BLaER1 treated with 17β-estradiol and CSF1 and Interleukin-3, amounts not matched to agents 10 nM and 100 nM (cell line): ENCODE measurements around the gene MAP4K4.

ENCODE experiments used
- H3K27ac ChIP-seq, 11 experiments: shearing (Covaris generic); formaldehyde crosslinking; 2 replicates each; pipeline ENCODE4 v1.8.1; 2022
- H3K27me3 ChIP-seq, 11 experiments: shearing (Covaris generic); formaldehyde crosslinking; 2 replicates each; pipeline ENCODE4 v1.8.1; 2022
- H3K36me3 ChIP-seq, 11 experiments: shearing (Covaris generic); formaldehyde crosslinking; 2 replicates each; pipeline ENCODE4 v1.8.1; 2022
- H3K4me1 ChIP-seq, 10 experiments: shearing (Covaris generic); formaldehyde crosslinking; 2 replicates each; pipeline ENCODE4 v1.8.1; 2022
- H3K4me2 ChIP-seq, 11 experiments: shearing (Covaris generic); formaldehyde crosslinking; 2 replicates each; pipeline ENCODE4 v1.8.1; 2022
- H3K4me3 ChIP-seq, 10 experiments: shearing (Covaris generic); formaldehyde crosslinking; 2 replicates each; pipeline ENCODE4 v1.8.1; 2022
- H3K9ac ChIP-seq, 11 experiments: shearing (Covaris generic); formaldehyde crosslinking; 2 replicates each; pipeline ENCODE4 v1.8.1; 2022
- H3K9me3 ChIP-seq, 11 experiments: shearing (Covaris generic); formaldehyde crosslinking; replicated peaks in 1 of 11; 2 replicates each; pipeline ENCODE4 v1.8.1; 2022
- H4K20me1 ChIP-seq, 11 experiments: shearing (Covaris generic); formaldehyde crosslinking; 2 replicates each; pipeline ENCODE4 v1.8.1; 2022
- Cebpa-rat ChIP-seq, 11 experiments: shearing (Covaris generic); IDR thresholded peaks; 2 replicates each; pipeline ENCODE4 v1.8.1; 2022

The MAP4K4 gene

DNA sequence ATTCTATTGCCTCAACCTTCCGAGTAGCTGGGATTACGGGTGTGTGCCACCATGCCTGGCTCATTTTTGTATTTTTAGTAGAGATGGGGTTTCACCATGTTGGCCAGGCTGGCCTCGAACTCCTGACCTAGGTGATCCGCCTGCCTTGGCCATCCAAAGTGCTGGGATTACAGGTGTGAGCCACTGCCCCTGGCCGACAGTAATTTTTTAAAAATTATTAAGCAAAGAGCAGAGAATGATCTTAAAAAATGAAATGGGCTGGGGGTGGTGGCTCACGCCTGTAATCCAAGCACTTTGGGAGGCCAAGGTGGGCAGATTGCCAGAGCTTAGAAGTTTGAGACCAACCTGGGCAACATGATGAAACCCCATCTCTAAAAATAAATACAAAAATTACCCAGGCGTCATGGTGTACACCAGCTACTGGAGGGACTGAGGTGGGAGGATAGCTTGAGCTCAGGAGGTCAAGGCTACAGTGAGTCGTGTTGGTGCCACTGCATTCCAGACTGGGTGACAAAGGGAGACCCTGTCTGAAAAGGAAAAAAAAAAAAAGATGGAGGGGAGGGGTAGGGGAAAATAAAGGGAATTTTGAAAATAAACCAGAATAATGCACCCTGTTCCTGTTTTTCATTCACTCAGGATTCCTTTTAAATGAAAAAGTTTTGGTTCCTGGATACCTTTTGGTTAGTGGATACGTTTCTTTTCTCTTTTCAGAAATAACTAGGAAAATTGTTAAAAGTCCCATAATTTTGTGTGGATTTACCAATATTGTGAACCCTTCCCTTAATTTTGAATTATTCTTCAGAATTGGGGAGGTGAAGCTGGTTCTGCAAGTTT, 33.9 kb downstream of the MAP4K4 start:
- TF ChIP-seq Cebpa-rat (IDR thresholded peaks at IDR 0.05) = no peak
- Histone ChIP-seq H3K4me3 (no peak overlapping the region), H3K27me3 (no peaks in the 10 kb centered on the region), H3K9me3 (no peaks in the 10 kb centered on the region), H3K36me3 (peaks cover 0 to 34% (median 12%) of the 10 kb centered on the region in 11 experiments; a peak in 12 of 22 replicates), H3K4me2 (peak overlapping the region in 6 of 11 experiments; percentile 5 to 70 (median 40); a peak in 9 of 22 replicates), H3K27ac (no peak overlapping the region), H3K9ac (no peak overlapping the region), H3K4me1 (peaks cover 60 to 100% (median 86%) of the 10 kb centered on the region in 10 experiments), H4K20me1 (peaks cover 97 to 100% (median 100%) of the 10 kb centered on the region in 11 experiments)

- Histone ChIP-seq H3K36me3 (peaks cover 0 to 28% (median 12%) of the 10 kb centered on the region in 11 experiments; a peak in 12 of 22 replicates), H3K4me1 (peaks cover 53 to 100% (median 86%) of the 10 kb centered on the region in 10 experiments), H3K27ac (no peak overlapping the region), H4K20me1 (peaks cover 93 to 100% (median 100%) of the 10 kb centered on the region in 11 experiments), H3K4me2 (peak overlapping the region in 5 of 11 experiments; percentile 15 to 70 (median 65); a peak in 6 of 22 replicates), H3K9me3 (no peaks in the 10 kb centered on the region), H3K27me3 (no peaks in the 10 kb centered on the region), H3K9ac (no peak overlapping the region), H3K4me3 (no peak overlapping the region)
- no peak for TF ChIP-seq Cebpa-rat (IDR thresholded peaks at IDR 0.05)
Observed at GRCh38 chr2:101732199-101732598, 34.7 kb downstream of the MAP4K4 start.

GRCh38 chr2:101732773-101733256, 35.3 kb downstream of the MAP4K4 start:
- no peak for TF ChIP-seq Cebpa-rat (IDR thresholded peaks at IDR 0.05)
- no peak overlapping the region for H3K9ac ChIP-seq
- H3K4me1 ChIP-seq = peaks cover 47 to 99% (median 84%) of the 10 kb centered on the region in 10 experiments
- no peak overlapping the region for H3K4me3 ChIP-seq
- H3K27me3 ChIP-seq = no peaks in the 10 kb centered on the region
- peaks cover 0 to 32% (median 13%) of the 10 kb centered on the region in 11 experiments; a peak in 12 of 22 replicates for H3K36me3 ChIP-seq
- peaks cover 88 to 100% (median 99%) of the 10 kb centered on the region in 11 experiments for H4K20me1 ChIP-seq
- H3K4me2 ChIP-seq = peak overlapping the region in 8 of 11 experiments; percentile 8 to 70 (median 26); a peak in 16 of 22 replicates
- H3K27ac ChIP-seq = 0 out of 22 replicates have a peak overlapping the region, but pooled peaks of 2 of the 11 experiments have one; percentile 7 to 14
- no peaks in the 10 kb centered on the region for H3K9me3 ChIP-seq

- Histone ChIP-seq H4K20me1 (peaks cover 82 to 100% (median 99%) of the 10 kb centered on the region in 11 experiments), H3K9me3 (no peaks in the 10 kb centered on the region; a peak in 1 of 22 replicates), H3K27ac (peak overlapping the region in 5 of 11 experiments; percentile 4 to 24 (median 22); a peak in 1 of 22 replicates), H3K9ac (no peak overlapping the region; a peak in 1 of 22 replicates), H3K27me3 (no peaks in the 10 kb centered on the region), H3K36me3 (peaks cover 0 to 38% (median 17%) of the 10 kb centered on the region in 11 experiments; a peak in 13 of 22 replicates), H3K4me1 (peaks cover 41 to 99% (median 79%) of the 10 kb centered on the region in 10 experiments), H3K4me2 (peak overlapping the region in 8 of 11 experiments; percentile 8 to 70 (median 26); a peak in 16 of 22 replicates), H3K4me3 (no peak overlapping the region)
- no peak for TF ChIP-seq Cebpa-rat (IDR thresholded peaks at IDR 0.05)
Observed at GRCh38 chr2:101733257-101733993, 35.9 kb downstream of the MAP4K4 start.

GRCh38 chr2:101734505-101735165, 37.1 kb downstream of the MAP4K4 start:
- TF ChIP-seq Cebpa-rat (IDR thresholded peaks at IDR 0.05) = no peak
- H3K4me3 ChIP-seq = no peak overlapping the region
- no peak overlapping the region for H3K9ac ChIP-seq
- H3K9me3 ChIP-seq = peaks cover 0 to 7% (median 0%) of the 10 kb centered on the region in 11 experiments; a peak in 4 of 22 replicates
- peak overlapping the region in 2 of 11 experiments; percentile 1 to 55; a peak in 3 of 22 replicates for H3K27ac ChIP-seq
- H3K27me3 ChIP-seq = no peaks in the 10 kb centered on the region
- H4K20me1 ChIP-seq = peaks cover 70 to 100% (median 99%) of the 10 kb centered on the region in 11 experiments
- H3K4me1 ChIP-seq = peaks cover 32 to 99% (median 72%) of the 10 kb centered on the region in 10 experiments
- H3K36me3 ChIP-seq = peaks cover 0 to 41% (median 18%) of the 10 kb centered on the region in 11 experiments; a peak in 16 of 22 replicates
- peak overlapping the region in 6 of 11 experiments; percentile 2 to 76 (median 72); a peak in 11 of 22 replicates for H3K4me2 ChIP-seq

DNA sequence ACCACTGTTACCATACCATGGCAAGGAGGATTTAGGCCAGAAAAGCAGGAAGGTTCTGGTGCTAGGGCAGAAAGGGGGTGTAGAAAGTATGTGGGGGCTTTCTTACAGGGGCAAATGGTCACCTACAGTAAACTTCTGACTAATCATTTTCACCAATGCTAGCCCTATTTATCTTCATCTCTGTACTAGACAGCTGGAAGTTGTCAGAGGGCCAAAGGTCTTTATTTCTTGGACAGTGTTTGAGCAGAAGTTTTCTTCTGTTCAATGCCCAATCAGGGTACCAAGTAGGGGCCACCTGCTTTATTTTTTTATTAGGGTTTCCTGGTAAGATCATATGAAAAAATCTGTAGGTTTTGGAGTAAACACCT, 37.6 kb downstream of the MAP4K4 start:
- peaks cover 0 to 7% (median 0%) of the 10 kb centered on the region in 11 experiments; a peak in 4 of 22 replicates for H3K9me3 ChIP-seq

GRCh38 chr2:101736233-101736632, 38.7 kb downstream of the MAP4K4 start:
- Histone ChIP-seq H3K4me3 (no peak overlapping the region), H3K36me3 (peaks cover 0 to 34% (median 12%) of the 10 kb centered on the region in 11 experiments; a peak in 13 of 22 replicates), H3K27me3 (no peaks in the 10 kb centered on the region), H3K4me1 (peaks cover 38 to 99% (median 76%) of the 10 kb centered on the region in 10 experiments), H3K4me2 (peak overlapping the region in 10 of 11 experiments; percentile 8 to 76 (median 44); a peak in 12 of 22 replicates), H4K20me1 (peaks cover 54 to 100% (median 99%) of the 10 kb centered on the region in 11 experiments), H3K9me3 (peaks cover 0 to 7% (median 0%) of the 10 kb centered on the region in 11 experiments; a peak in 4 of 22 replicates), H3K9ac (peak overlapping the region in 2 of 11 experiments; percentile 38; a peak in 3 of 22 replicates), H3K27ac (peak overlapping the region in 5 of 11 experiments; percentile 13 to 55 (median 42); a peak in 6 of 22 replicates)
- no peak for TF ChIP-seq Cebpa-rat (IDR thresholded peaks at IDR 0.05)

More for the DNA sequence above, 37.6 kb downstream of the MAP4K4 start:
- Histone ChIP-seq H3K4me3 (no peak overlapping the region), H3K27ac (peak overlapping the region in 2 of 11 experiments; percentile 1 to 55; a peak in 4 of 22 replicates), H3K36me3 (peaks cover 0 to 38% (median 12%) of the 10 kb centered on the region in 11 experiments; a peak in 15 of 22 replicates), H3K4me1 (peaks cover 31 to 99% (median 72%) of the 10 kb centered on the region in 10 experiments; a peak in 19 of 20 replicates), H4K20me1 (peaks cover 64 to 100% (median 99%) of the 10 kb centered on the region in 11 experiments), H3K9ac (no peak overlapping the region), H3K27me3 (no peaks in the 10 kb centered on the region), H3K4me2 (peak overlapping the region in 7 of 11 experiments; percentile 6 to 76 (median 70); a peak in 10 of 22 replicates)
- no peak for TF ChIP-seq Cebpa-rat (IDR thresholded peaks at IDR 0.05)
